Measurements from ENCODE around the gene HCN2. TPM values are rescaled to one million over a fixed set of nuclear protein-coding genes. Genes with fewer than 3 reads are reported as not detected.

Gene HCN2
- total and polyA plus RNA-seq, 2 of the 13 experiments (the other 11 are each of a cell fraction or from before 2014, with no cell fraction given) = 0.01 TPM; not detected in 1

DNA sequence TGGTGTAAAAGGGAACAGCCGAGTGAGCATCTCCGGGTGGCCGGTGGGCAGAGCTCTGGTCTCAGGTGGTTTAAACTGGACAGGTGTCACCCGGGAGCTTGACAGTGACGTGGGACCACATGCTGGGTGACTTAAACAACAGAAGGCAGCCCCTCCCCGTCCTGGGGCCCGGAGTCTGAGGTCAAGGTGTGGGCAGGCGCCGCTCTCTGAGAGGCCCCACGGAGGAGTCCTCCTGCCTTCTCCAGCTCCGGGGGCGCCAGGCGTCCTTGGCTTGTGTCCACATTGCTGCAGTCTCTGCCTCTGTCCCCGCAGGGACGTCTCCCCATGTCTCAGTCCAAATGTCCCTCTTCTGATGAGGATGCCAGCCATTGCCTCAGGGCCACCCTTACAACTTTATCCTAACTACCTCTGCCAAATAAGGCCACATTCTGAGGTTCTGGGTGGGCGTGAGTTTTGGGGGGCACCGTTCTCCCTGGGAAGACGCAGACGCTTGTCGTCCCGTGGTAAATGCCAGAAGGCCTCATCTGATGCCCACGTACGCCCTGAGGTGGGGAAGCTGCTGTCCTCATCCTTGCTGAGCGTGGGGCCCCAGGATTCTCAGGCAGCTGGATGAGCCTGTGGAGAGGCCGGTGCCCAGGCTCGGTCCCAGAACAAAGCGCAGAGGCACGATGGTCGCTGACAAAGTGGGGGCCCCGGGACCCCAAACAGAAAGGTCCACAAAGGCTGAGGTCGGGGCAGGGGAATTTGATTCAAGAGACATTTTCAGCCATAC, 32.9 kb upstream of the HCN2 start (continued):
- TF ChIP-seq, protein P1, sequence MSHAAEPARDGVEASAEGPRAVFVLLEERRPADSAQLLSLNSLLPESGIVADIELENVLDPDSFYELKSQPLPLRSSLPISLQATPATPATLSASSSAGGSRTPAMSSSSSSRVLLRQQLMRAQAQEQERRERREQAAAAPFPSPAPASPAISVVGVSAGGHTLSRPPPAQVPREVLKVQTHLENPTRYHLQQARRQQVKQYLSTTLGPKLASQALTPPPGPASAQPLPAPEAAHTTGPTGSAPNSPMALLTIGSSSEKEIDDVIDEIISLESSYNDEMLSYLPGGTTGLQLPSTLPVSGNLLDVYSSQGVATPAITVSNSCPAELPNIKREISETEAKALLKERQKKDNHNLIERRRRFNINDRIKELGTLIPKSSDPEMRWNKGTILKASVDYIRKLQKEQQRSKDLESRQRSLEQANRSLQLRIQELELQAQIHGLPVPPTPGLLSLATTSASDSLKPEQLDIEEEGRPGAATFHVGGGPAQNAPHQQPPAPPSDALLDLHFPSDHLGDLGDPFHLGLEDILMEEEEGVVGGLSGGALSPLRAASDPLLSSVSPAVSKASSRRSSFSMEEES (CRISPR knock-in tag; IDR thresholded peaks at IDR 0.05) = no peak
- no peak for TF ChIP-seq ZNF446 (CRISPR knock-in tag; IDR thresholded peaks at IDR 0.05)
- TF ChIP-seq, protein P2, sequence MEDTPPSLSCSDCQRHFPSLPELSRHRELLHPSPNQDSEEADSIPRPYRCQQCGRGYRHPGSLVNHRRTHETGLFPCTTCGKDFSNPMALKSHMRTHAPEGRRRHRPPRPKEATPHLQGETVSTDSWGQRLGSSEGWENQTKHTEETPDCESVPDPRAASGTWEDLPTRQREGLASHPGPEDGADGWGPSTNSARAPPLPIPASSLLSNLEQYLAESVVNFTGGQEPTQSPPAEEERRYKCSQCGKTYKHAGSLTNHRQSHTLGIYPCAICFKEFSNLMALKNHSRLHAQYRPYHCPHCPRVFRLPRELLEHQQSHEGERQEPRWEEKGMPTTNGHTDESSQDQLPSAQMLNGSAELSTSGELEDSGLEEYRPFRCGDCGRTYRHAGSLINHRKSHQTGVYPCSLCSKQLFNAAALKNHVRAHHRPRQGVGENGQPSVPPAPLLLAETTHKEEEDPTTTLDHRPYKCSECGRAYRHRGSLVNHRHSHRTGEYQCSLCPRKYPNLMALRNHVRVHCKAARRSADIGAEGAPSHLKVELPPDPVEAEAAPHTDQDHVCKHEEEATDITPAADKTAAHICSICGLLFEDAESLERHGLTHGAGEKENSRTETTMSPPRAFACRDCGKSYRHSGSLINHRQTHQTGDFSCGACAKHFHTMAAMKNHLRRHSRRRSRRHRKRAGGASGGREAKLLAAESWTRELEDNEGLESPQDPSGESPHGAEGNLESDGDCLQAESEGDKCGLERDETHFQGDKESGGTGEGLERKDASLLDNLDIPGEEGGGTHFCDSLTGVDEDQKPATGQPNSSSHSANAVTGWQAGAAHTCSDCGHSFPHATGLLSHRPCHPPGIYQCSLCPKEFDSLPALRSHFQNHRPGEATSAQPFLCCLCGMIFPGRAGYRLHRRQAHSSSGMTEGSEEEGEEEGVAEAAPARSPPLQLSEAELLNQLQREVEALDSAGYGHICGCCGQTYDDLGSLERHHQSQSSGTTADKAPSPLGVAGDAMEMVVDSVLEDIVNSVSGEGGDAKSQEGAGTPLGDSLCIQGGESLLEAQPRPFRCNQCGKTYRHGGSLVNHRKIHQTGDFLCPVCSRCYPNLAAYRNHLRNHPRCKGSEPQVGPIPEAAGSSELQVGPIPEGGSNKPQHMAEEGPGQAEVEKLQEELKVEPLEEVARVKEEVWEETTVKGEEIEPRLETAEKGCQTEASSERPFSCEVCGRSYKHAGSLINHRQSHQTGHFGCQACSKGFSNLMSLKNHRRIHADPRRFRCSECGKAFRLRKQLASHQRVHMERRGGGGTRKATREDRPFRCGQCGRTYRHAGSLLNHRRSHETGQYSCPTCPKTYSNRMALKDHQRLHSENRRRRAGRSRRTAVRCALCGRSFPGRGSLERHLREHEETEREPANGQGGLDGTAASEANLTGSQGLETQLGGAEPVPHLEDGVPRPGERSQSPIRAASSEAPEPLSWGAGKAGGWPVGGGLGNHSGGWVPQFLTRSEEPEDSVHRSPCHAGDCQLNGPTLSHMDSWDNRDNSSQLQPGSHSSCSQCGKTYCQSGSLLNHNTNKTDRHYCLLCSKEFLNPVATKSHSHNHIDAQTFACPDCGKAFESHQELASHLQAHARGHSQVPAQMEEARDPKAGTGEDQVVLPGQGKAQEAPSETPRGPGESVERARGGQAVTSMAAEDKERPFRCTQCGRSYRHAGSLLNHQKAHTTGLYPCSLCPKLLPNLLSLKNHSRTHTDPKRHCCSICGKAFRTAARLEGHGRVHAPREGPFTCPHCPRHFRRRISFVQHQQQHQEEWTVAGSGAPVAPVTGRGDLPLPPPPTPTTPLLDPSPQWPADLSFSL (CRISPR knock-in tag; IDR thresholded peaks at IDR 0.05) = no peak
- no peak for TF ChIP-seq BCL6 (CRISPR knock-in tag; IDR thresholded peaks at IDR 0.05)
- TF ChIP-seq ARNT (IDR thresholded peaks at IDR 0.05) = no peak
- TF ChIP-seq, protein P3, sequence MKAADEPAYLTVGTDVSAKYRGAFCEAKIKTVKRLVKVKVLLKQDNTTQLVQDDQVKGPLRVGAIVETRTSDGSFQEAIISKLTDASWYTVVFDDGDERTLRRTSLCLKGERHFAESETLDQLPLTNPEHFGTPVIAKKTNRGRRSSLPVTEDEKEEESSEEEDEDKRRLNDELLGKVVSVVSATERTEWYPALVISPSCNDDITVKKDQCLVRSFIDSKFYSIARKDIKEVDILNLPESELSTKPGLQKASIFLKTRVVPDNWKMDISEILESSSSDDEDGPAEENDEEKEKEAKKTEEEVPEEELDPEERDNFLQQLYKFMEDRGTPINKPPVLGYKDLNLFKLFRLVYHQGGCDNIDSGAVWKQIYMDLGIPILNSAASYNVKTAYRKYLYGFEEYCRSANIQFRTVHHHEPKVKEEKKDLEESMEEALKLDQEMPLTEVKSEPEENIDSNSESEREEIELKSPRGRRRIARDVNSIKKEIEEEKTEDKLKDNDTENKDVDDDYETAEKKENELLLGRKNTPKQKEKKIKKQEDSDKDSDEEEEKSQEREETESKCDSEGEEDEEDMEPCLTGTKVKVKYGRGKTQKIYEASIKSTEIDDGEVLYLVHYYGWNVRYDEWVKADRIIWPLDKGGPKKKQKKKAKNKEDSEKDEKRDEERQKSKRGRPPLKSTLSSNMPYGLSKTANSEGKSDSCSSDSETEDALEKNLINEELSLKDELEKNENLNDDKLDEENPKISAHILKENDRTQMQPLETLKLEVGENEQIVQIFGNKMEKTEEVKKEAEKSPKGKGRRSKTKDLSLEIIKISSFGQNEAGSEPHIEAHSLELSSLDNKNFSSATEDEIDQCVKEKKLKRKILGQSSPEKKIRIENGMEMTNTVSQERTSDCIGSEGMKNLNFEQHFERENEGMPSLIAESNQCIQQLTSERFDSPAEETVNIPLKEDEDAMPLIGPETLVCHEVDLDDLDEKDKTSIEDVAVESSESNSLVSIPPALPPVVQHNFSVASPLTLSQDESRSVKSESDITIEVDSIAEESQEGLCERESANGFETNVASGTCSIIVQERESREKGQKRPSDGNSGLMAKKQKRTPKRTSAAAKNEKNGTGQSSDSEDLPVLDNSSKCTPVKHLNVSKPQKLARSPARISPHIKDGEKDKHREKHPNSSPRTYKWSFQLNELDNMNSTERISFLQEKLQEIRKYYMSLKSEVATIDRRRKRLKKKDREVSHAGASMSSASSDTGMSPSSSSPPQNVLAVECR (CRISPR knock-in tag; IDR thresholded peaks at IDR 0.05; ENCODE audit: borderline replicate concordance) = peak; percentile 46
- TF ChIP-seq KLF9 (CRISPR knock-in tag; IDR thresholded peaks at IDR 0.05; ENCODE audit: low read depth) = no peak
- no peak for TF ChIP-seq EHMT2 (IDR thresholded peaks at IDR 0.05; ENCODE audit: borderline replicate concordance, low read depth, low read length)
- TF ChIP-seq KDM4B (CRISPR knock-in tag; IDR thresholded peaks at IDR 0.05) = no peak
- no peak for TF ChIP-seq NR1H2 (CRISPR knock-in tag; IDR thresholded peaks at IDR 0.05; ENCODE audit: borderline replicate concordance, low read depth)
- peak; percentile 17; the same call in 1 of the 2 replicates for TF ChIP-seq ZNF839 (CRISPR knock-in tag; IDR thresholded peaks at IDR 0.05; ENCODE audit: borderline replicate concordance)

Measured in HepG2 (cell line).